BJ (cell line): ENCODE measurements around the gene EEA1. TPM values are rescaled to one million over a fixed set of nuclear protein-coding genes. Genes with fewer than 3 reads are reported as not detected.

Experiments used
- CTCF ChIA-PET: fragments of 350-600 bp; formaldehyde crosslinking; extraction: SDS; loops from one replicate; lab custom pipeline; 2021; ENCODE audit warnings: antibody characterized with exemption, inconsistent platforms; lab: Yijun Ruan, JAX
- POLR2A ChIA-PET: fragments of 300-600 bp; sonication (Branson Sonifier 250); formaldehyde crosslinking; extraction: SDS; loops from one replicate; lab custom pipeline; 2021; ENCODE audit warnings: antibody characterized with exemption; lab: Charles Lee
- DNase-seq: peaks from one replicate; pipeline ENCODE4 v3.0.0-alpha.2; 2011; ENCODE audit warnings: low read depth
- H3K27me3 ChIP-seq: 2 replicates; pipeline ENCODE4 v1.6.0; 2011; ENCODE audit warnings: low read length; ENCODE audit not compliant: control insufficient read depth, insufficient read depth
- H3K36me3 ChIP-seq: 2 replicates; pipeline ENCODE4 v1.5.1; 2011; ENCODE audit warnings: low read length; ENCODE audit not compliant: control insufficient read depth, insufficient read depth
- H3K4me3 ChIP-seq: 2 replicates; pipeline ENCODE4 v1.5.1; 2011; ENCODE audit warnings: low read depth, mild to moderate bottlenecking, control low read depth, low read length
- CTCF ChIP-seq: IDR thresholded peaks from 2 replicates; pipeline ENCODE4 v1.5.1; 2011; ENCODE audit warnings: low read depth, mild to moderate bottlenecking, control low read depth, inconsistent platforms, low read length, moderate library complexity; ENCODE audit not compliant: insufficient read depth
- polyA plus RNA-seq: library from polyadenylated mRNA; depleted of rRNA; stranded (reverse); fragments of >200 nt; gene quantifications from 2 replicates; pipeline ENCODE4 v1.2.3, GENCODE V29; 2011

EEA1 gene
- polyA plus RNA-seq, 1 experiment: 4.9 TPM

DNA sequence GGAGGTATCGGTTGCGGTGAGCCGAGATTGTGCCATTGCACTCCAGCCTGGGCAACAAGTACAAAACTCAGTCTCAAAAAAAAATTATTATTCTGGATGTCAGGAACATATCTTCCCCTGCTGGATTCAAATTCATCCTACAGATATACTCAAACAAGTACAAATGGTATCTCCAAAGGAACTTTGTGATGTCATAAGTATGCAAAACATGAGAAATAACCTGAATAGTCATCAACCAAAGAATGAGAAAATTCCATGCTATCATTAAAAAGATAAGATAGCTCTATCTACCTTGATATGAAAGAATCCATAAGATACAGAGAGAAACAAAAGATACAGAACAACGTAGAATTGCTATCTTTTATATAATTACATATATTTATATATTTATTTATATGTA, 67.7 kb downstream of the EEA1 start:
- Histone ChIP-seq H3K27me3 (no peaks in the 10 kb centered on the region), H3K36me3 (peaks cover 7% of the 10 kb centered on the region), H3K4me3 (no peak overlapping the region)
- ChIA-PET POLR2A (no interaction called here), CTCF (interaction anchor here (1.1 kb wide), 1 partner anchor 10 kb away, joined by 3 read pairs; no protein-coding TSS in a partner anchor)
- no peak for TF ChIP-seq CTCF
- no peak for DNase-seq

DNA sequence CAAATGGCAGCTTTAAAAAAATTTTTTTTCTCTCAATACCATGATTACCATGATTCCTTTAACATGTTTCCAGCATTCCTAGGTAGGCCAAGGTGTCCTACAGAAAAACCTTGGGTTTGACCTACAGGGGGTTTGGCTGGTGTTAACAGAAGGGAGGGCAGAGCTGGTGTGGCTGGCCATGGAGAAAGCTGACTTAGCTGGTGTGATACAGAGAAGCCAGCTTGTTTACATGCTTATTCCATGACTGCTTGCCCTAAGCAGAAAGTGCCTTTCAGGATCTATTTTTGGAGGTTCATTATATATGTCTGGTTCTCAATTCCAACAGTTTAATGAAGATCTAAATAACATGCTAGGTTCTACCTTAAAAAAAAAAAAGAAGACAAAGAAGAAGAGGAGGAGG, 68.6 kb downstream of the EEA1 start:
- no peak for TF ChIP-seq CTCF
- DNase-seq: no peak
- ChIA-PET CTCF (interaction anchor here (1.0 to 1.1 kb wide), 2 partner anchors 127 to 128 kb away, joined by 3 read pairs; no protein-coding TSS in a partner anchor), POLR2A (no interaction called here)
- H3K4me3 ChIP-seq: no peak overlapping the region
- H3K27me3 ChIP-seq: no peaks in the 10 kb centered on the region
- peaks cover 7% of the 10 kb centered on the region for H3K36me3 ChIP-seq

- no peaks in the 10 kb centered on the region for H3K27me3 ChIP-seq
- no peak for TF ChIP-seq CTCF
- no peak for DNase-seq
- H3K4me3 ChIP-seq: no peak overlapping the region
- ChIA-PET CTCF (interaction anchor here (0.6 to 1.3 kb wide), 4 partner anchors 12 to 128 kb away, joined by 3 to 4 read pairs (median 3); no protein-coding TSS in a partner anchor), POLR2A (interaction anchor here (0.6 kb wide), 1 partner anchor 517 kb away, joined by 28 read pairs; no protein-coding TSS in a partner anchor)
- peaks cover 7% of the 10 kb centered on the region for H3K36me3 ChIP-seq
These were observed 69.3 kb downstream of the EEA1 start for GRCh38 chr12:92859650-92860386.

- H3K36me3 ChIP-seq: peaks cover 5% of the 10 kb centered on the region; the same call in 1 of the 2 replicates
- DNase-seq: no peak
- CTCF ChIA-PET: interaction anchor here (0.6 to 0.8 kb wide), 3 partner anchors 24 to 157 kb away, joined by 3 read pairs; no protein-coding TSS in a partner anchor
- no peaks in the 10 kb centered on the region for H3K27me3 ChIP-seq
- TF ChIP-seq CTCF: no peak
- H3K4me3 ChIP-seq: no peak overlapping the region
- POLR2A ChIA-PET: no interaction called here
These were observed 71.3 kb downstream of the EEA1 start for GRCh38 chr12:92857818-92858217.

- Histone ChIP-seq H3K36me3 (peaks cover 6% of the 10 kb centered on the region; the same call in 1 of the 2 replicates), H3K27me3 (no peaks in the 10 kb centered on the region), H3K4me3 (no peak overlapping the region)
- POLR2A ChIA-PET: no interaction called here
- no peak for DNase-seq
- no peak for TF ChIP-seq CTCF
- CTCF ChIA-PET: interaction anchor here (1.1 kb wide), 1 partner anchor 13 kb away, joined by 3 read pairs; no protein-coding TSS in a partner anchor
These were observed 74.8 kb downstream of the EEA1 start for GRCh38 chr12:92854344-92854743.
